ENCODE results near the gene CARTPT.

CARTPT gene

DNA sequence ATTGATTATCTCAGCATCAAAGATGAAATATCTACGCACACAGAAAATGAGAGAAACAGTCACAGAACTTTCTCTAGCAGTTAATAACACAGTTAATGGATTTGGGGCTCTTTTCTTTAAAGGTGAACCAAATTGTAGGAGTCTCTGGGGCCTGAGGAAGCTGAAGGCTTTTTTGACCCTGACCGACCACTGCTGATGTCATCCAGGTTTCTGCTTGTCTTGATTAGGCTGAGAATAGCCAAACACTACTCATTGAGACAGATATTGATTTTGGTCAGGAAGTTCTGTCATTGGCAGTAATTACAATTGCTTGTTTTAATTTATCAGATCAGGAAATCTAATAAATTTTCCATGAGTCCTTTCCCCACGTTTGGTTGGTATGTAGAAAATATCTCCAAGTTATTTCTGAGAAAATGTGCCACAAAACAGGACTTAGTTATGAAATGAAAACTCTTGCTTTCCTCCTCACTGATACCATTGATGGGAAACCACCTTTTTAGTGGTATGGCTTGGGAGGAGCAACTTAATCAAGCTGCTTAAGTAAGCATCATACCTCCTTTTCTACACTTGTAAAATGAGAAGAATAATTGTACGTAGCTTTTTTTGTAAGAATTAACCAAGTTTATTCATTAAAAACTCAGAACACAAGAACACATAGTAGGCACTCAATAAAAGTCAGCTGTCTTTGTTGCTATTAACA is 19.7 kb downstream of the CARTPT start:
- no peak for DNase-seq

DNA sequence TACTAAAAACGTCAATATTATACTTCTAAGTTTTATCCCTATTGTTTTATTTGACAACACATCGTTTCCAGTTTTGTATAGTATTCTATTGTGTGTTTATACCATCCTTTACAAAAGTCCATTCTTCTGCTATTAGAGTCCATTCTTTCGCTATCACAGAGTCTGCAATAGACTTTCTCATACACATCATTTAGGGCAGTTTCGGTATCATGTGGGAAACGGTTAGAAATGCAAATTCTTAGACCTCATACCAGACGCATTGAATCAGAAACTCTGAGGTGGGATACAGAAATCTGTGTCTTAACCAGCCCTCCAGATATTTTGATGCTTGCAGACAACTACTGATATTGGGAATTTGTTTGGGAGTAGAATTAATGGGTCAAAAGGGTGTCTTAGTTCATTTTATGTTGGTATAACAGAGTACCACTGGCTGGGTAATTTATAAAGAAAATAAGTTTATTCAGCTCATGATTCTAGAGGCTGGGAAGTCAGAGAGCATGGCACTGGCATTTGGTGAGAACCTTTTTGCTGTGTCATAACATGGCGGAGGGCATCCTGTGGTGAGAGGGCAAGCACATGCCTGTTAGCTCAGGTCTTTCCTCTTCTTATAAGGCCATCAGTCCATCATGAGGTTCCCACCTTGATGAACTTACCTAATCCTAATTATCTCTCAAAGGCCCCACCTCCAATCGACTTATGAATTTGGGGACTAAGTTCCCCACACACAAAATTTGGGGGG is 21.1 kb downstream of the CARTPT start:
- DNase-seq, result no peak

DNA sequence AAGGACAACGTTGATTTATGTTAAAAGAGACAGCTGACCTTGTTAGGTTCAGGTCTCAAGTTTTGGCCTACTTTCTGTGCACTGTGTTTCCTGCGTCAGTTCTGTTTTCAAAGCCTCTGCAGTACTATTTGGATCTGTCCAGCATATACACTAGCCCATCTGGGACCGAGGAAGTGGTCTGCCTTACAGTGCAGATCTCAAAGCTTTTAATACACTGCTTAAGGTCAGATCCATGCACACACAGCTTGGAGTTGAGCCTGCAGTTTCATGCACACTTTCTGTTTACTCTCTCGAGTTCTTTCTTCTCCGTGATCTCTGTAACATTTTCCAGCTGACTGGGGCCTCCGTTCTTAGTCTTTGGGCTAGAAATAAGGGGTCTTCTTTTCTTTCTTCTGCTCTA is 24.1 kb downstream of the CARTPT start:
- DNase-seq, result no peak

DNA sequence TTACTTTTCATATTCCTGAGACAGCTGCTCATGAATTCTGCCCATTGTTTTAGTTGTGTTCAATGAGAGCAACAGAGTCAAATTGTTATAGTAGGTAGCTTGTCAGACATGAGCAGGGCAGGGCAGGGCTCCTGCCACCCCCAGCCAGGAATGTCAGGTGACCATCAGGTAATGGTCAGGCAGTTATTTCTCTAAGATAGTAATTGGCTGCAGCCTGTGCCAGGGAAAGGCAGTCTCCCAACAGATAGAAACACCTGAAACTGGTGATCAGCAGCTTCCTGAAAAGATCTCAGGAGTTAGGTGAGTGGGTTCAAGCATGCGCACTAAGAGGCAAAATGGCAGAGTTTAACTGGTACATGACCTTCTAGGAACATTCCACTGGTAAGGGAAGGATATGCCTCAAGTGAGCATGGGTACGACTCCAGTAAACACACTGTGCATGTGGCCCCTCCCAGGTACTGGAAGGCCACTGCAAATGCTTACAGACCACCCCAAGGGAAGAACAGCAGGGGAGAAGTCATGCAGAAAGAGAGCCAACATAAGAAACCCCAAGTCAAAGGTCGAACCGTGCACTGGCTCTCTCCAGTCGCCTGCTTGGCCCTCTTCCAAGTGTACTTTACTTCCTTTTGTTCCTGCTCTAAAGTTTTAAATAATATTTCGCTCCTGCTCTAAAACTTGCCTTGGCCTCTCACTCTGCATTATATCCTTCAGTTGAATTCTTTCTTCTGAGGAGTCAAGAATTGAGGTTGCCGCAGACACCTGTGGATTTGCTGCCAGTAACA is 25.1 kb downstream of the CARTPT start:
- DNase-seq, result no peak

DNA sequence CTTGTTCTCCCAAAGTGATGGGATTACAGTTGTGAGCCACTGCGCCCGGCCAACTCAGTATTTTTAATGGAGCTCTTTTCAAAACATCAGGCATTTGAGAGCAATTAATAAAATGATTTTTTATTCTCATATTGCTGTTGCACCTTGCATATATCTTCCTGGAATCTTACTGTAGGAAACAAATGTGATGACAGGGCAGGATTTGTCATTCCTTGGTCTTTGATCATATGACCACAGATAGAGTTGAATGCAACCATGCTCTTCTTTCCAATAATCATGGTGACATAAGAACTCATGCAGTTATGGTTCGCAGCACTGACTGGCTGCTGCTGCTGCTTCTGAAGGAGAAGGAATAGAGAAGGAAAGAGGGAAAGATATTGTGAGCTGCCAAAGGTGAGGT is 28.1 kb downstream of the CARTPT start:
- DNase-seq, result no peak

DNA sequence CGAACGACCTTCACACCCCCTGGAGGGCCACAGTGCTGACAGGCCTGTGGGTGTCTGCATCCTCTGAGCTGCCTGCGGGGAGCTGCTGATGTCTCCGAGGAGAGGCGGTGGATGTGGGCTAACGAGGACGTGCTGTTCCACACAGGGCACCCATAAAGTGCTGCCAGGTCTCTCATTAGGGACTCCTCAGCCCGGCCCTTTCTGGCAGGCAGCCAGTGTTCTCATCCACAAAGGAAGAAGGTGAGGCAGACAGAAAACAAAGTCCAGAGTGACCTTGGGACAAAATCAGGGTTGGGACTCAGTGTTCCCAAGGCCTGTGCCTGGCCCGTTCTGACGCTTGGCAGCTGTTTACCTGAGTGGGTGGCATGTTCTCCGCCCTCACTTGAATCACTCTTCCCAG is 29.3 kb downstream of the CARTPT start:
- peak; percentile 16 for DNase-seq

DNA sequence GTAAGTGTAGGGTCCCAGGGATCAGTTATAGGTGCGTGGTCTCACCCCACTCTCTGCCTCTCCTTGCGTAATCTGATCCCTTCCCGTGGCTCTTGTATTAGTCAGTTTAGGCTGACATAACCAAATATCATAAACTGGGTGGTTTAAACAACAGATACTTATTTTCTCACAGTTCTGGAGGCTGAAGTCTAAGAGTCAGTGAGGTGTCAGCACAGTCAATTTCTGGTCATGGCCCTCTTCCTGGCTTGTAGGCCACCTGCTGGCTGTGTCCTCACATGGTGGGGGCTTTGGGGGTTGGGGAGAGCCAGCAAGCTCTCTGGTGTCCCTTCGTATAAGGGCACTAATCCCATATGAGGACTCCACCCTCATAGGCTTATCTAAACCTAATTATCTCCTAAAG is 32.3 kb downstream of the CARTPT start:
- no peak for DNase-seq

DNA sequence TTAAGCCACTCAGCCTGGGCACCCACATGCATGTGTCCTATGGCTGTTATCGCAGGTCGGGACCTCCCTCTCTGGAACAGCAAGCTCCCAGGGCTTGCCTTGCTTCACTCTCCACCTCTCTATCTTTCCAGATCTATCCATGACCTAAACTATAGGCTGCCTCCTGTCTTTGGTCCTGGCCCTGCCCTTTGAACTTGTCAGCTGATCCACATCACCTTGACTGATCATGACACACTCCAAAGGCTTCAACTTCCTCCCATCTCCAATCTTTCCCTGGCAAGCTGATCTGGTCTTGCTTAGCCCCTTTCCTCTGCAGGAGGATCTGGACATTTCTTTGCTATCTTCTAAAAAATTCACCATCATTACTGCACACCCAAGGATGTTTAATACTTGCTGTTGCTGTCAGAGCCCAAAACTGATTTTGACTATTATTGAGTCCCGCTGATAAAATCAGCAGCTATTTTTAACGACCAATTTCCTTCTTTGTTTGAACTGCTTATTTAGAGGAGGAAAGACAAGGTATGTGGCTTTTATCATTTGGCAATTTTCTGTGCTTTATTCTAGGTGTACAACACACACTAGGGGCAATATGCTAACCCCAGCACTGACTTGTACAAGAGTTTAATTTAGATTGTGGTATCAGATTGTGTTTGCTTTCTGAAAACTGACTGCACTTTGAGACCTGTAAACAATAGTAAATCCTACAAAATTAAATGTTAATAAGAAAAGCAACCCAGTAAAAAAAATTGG is 33.5 kb downstream of the CARTPT start:
- no peak for DNase-seq

DNA sequence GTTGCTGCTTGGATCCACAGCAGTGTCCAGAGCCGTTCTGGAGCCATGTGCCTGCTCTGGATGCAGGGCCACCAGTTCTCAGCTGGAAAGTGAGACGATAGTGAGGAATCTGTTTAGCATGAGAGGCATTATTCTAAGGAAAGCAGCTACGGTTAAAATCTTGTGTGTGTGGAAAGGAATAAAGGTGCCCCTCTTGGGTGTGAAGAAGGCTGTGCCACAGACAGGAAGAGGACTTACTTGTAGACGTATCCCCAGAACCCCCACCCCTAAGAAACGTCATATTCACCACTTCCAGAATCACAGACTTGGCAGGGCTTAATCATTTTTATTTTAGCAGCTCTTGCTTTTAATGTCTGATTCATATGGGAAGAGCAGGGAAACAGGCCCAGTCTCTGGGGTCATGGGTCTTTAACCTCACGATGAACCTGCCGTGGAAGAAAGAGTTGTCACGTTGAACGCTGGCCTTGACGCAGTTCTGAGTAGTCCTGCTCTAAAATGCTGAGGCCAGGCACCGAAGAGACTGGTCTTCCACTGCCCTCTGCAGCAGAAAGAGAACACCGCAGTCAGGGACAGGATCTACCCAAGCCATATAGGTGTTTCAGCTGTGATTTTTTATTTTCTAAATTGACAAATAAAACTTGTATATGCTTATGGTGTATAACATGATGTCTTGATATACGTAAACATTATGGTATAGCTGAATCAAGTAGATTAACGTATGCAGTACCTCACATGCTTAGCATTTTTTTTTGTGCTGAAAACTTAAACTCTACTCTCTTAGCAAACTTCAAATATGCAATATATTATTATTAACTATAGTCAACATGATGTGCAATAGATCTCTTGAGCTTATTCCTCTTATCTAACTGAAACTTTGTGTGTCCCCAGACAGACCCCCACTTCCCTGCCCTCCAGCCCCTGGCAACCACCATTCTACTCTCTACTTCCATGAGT is 38.8 kb downstream of the CARTPT start:
- DNase-seq, result peak; percentile 67

DNA sequence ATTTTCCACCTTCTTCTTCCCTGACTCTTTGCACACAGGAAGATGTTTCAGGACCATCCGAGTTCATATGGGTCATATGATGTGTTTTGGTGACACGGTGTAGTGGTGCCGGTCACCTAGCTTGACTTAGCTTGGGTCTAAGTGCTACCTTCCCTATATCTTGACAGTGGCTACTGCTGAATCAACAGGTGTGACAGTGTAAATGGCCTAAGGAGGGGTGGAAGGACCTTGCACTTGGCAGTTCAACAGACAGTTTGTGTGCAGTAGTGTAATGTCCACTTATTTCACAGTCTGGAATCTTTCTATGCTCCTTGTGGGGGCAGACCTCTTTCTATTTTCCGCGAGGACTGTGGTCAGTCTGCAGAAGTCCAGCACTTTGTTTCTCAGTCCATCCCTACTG is 43.8 kb downstream of the CARTPT start:
- no peak for DNase-seq

DNA sequence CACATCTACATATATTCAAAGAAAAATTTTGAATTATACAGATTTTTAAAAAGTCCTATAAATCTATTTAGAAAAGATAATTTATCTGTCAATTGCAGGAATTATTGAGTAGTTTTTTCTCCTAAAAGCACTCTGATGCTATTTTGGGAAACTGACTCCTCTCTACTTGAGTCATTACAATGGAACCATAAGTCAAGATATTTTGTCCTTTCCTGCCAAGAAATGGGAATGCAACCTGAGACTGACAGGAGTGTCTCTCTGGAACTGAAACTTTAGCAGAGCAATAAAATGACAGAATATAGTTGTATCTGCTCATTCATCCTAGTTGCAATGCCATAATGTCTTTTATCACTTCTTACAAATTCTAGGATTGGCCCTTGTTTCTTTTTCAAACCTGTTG is 48.6 kb downstream of the CARTPT start:
- DNase-seq, result no peak

DNA sequence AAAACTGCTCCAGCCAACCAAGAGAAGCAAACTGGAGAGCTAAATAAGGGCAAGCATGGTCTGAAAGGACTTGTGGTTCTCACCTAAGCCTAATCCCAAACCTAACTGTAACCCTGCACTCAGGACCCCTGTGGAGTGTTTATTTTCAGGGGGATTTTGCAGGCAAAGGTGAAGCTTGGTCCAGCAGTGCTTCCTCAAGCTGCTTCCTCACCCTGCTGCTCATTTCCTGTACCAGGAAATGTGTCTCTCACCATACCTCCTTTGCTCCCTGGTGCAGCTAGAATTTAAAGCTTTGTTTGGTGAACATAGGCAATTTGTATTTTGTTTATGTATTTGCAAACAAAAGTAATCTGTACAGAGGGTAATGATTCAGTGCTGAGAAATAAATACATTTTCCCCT is 50.2 kb downstream of the CARTPT start:
- DNase-seq, result no peak

DNA sequence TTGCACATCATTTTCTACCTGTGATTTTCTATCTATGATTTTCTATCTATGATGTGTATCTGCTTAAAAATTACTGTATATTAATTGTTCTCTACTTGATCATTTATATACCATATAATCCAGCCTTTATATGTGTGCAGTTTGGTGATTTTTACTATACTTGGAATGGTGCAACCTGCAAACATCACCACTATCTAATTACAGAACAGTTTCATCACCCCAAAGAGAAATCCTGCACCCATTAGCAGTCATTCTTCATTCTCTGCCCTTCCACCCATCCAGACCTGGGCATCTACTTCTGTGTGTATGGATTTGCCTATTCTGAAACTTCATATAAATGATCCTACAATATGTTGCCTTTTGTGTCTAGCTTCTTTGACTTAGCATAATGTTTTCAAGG is 51.3 kb downstream of the CARTPT start:
- DNase-seq, result no peak
